PFSK-1 (cell line): Measurements from ENCODE around the gene CAP1. TPM values are rescaled to one million over a fixed set of nuclear protein-coding genes. Genes with fewer than 3 reads are reported as not detected.

Source experiments
- FOXP2 ChIP-seq: optimal IDR thresholded peaks from 2 replicates; pipeline ENCODE3; 2011; ENCODE audit warnings: borderline replicate concordance, control low read depth, inconsistent platforms; ENCODE audit not compliant: insufficient read depth; ENCODE audit errors: extremely low read length, extremely low read depth
- POLR2AphosphoS5 ChIP-seq: IDR thresholded peaks from 2 replicates; pipeline ENCODE4 v1.6.1; 2012; ENCODE audit warnings: low read depth, mild to moderate bottlenecking, control low read depth, low read length, moderate library complexity
- REST ChIP-seq, 2 experiments: IDR thresholded peaks; 2 replicates each; pipeline versions ENCODE4 v1.6.1 to v1.8.0; 2011 to 2012; ENCODE audit warnings: low read depth in 2 of 2, low read length in 2 of 2, control low read depth in 1 of 2, inconsistent platforms in 1 of 2, mild to moderate bottlenecking in 1 of 2, moderate library complexity in 1 of 2; ENCODE audit not compliant: insufficient read depth in 1 of 2
- SIN3A ChIP-seq: IDR thresholded peaks from 2 replicates; pipeline ENCODE4 v1.6.1; 2012; ENCODE audit warnings: mild to moderate bottlenecking, low read length, moderate library complexity, borderline replicate concordance; ENCODE audit not compliant: insufficient read depth
- TAF1 ChIP-seq: IDR thresholded peaks from 2 replicates; pipeline ENCODE4 v1.6.1; 2012; ENCODE audit warnings: low read length, control low read depth, borderline replicate concordance; ENCODE audit not compliant: insufficient read depth
- polyA plus RNA-seq: library from polyadenylated mRNA; unstranded; fragments of >200 nt; gene quantifications from one replicate; pipeline ENCODE4 v1.2.1, GENCODE V29; 2012; ENCODE audit warnings: low read depth, missing spikeins; ENCODE audit not compliant: insufficient read length

CAP1 gene
- polyA plus RNA-seq, result 165 TPM

GRCh38 chr1:40040511-40041465 lies at the start of gene CAP1:
TSS of gene CAP1 (plus strand) at chr1:40040729. CDS start at chr1:40059347, 18,618 bp downstream.
- TF ChIP-seq REST (IDR thresholded peaks at IDR 0.05; ENCODE audit: insufficient read depth in 1 of 2, low read depth in 2 of 2, low read length in 2 of 2), result 0 out of 4 replicates have a peak, but pooled peaks of 1 of the 2 experiments have one; percentile 22
- TF ChIP-seq FOXP2, result peak; percentile 73
- peak; percentile 32; the same call in 1 of the 2 replicates for TF ChIP-seq SIN3A
- peak; percentile 50; the same call in 1 of the 2 replicates for TF ChIP-seq POLR2AphosphoS5
- TF ChIP-seq TAF1, result 0 out of 2 replicates have a peak, but pooled peaks have one; percentile 35

GRCh38 chr1:39992234-39992633 lies 48.3 kb upstream of the CAP1 start:
- TF ChIP-seq TAF1 (no peak), SIN3A (no peak), REST (IDR thresholded peaks at IDR 0.05; ENCODE audit: insufficient read depth in 1 of 2, low read depth in 2 of 2, low read length in 2 of 2) (no peak), POLR2AphosphoS5 (no peak), FOXP2 (no peak)

GRCh38 chr1:39992888-39993287 lies 47.6 kb upstream of the CAP1 start:
- TF ChIP-seq POLR2AphosphoS5 (no peak), FOXP2 (no peak), TAF1 (no peak), SIN3A (no peak), REST (IDR thresholded peaks at IDR 0.05; ENCODE audit: insufficient read depth in 1 of 2, low read depth in 2 of 2, low read length in 2 of 2) (no peak)

- TF ChIP-seq FOXP2 (no peak), TAF1 (no peak), POLR2AphosphoS5 (no peak), SIN3A (no peak), REST (IDR thresholded peaks at IDR 0.05; ENCODE audit: insufficient read depth in 1 of 2, low read depth in 2 of 2, low read length in 2 of 2) (no peak)
Measured at GRCh38 chr1:39995973-39996393, 44.5 kb upstream of the CAP1 start.
